HG02981 (cell line): ENCODE data around the gene CASZ1.

Experiments used
- ATAC-seq: cut with Tn5 transposase; IDR thresholded peaks from one replicate; pipeline ENCODE4 v1.9.1; 2021; ENCODE audit warnings: mild to moderate bottlenecking, moderate library complexity; ENCODE audit not compliant: unreplicated experiment

The CASZ1 gene

GRCh38 chr1:10589074-10589473 lies 207.4 kb downstream of the CASZ1 start:
- no peak for ATAC-seq

- ATAC-seq: no peak
Observed at GRCh38 chr1:10588640-10589039, 207.8 kb downstream of the CASZ1 start.
